ENCODE results near the gene URAD. TPM values are rescaled to one million over a fixed set of nuclear protein-coding genes. Genes with fewer than 3 reads are reported as not detected.

URAD gene
- total RNA-seq, 1 donor = not detected

DNA sequence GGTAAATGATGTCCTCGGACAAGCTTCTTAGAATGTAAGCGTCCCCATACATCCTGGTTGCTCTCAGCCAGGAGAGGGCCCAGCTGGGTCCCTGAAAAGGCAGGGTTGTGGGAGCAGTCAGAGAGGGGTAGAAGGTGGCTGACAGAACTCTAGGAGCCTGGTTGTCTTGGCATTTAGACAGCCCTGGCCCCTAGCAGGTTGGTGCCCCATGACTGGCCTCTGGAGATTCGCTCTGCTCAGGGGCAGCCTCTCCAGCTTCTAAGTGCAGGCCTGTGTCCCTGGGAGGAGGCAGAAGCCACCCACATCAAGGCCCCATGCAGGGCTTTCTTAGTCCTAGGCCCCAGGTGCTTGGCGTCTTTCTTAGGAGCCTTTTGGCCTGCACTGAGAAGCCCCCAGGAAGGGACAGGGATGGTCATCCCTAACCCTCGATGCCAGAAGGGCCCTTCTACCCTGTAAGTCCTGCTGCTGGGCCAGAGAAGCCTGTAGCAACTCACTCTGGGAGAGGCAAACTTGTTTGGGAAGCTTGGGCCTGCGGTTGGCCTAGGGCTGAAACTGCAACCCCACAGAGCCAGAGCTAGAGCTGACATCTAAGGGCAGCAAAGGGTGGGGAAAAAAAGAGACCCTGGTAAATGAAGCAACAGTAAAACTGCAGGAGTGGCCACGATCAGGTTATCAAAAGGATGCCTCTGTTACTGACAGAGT lies 16.6 kb downstream of the URAD start:
- Histone ChIP-seq H3K27ac (ENCODE audit: low read depth, low read length) (no peak overlapping the region), H3K4me1 (ENCODE audit: insufficient read depth, low read length) (no peaks in the 10 kb centered on the region), H3K4me3 (ENCODE audit: insufficient read depth, low read length) (no peak overlapping the region), H3K79me2 (ENCODE audit: insufficient read depth, low read length) (no peaks in the 10 kb centered on the region), H3K9me3 (ENCODE audit: low read depth, low read length) (no peaks in the 10 kb centered on the region), H3K27me3 (ENCODE audit: insufficient read depth, low read length) (peaks cover 98% of the 10 kb centered on the region), H3K36me3 (ENCODE audit: insufficient read depth, low read length) (no peaks in the 10 kb centered on the region), H4K20me1 (ENCODE audit: insufficient read depth, low read length) (no peaks in the 10 kb centered on the region), H3K4me2 (ENCODE audit: insufficient read depth, low read length) (no peak overlapping the region), H2AFZ (ENCODE audit: low read length) (no peak overlapping the region)
- DNase-seq (ENCODE audit: insufficient read length, low spot score, missing footprints) = peak; percentile 65
- TF ChIP-seq, protein P1, sequence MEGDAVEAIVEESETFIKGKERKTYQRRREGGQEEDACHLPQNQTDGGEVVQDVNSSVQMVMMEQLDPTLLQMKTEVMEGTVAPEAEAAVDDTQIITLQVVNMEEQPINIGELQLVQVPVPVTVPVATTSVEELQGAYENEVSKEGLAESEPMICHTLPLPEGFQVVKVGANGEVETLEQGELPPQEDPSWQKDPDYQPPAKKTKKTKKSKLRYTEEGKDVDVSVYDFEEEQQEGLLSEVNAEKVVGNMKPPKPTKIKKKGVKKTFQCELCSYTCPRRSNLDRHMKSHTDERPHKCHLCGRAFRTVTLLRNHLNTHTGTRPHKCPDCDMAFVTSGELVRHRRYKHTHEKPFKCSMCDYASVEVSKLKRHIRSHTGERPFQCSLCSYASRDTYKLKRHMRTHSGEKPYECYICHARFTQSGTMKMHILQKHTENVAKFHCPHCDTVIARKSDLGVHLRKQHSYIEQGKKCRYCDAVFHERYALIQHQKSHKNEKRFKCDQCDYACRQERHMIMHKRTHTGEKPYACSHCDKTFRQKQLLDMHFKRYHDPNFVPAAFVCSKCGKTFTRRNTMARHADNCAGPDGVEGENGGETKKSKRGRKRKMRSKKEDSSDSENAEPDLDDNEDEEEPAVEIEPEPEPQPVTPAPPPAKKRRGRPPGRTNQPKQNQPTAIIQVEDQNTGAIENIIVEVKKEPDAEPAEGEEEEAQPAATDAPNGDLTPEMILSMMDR (IDR thresholded peaks at IDR 0.05; ENCODE audit: extremely low read depth, low read depth, low read length) = no peak

DNA sequence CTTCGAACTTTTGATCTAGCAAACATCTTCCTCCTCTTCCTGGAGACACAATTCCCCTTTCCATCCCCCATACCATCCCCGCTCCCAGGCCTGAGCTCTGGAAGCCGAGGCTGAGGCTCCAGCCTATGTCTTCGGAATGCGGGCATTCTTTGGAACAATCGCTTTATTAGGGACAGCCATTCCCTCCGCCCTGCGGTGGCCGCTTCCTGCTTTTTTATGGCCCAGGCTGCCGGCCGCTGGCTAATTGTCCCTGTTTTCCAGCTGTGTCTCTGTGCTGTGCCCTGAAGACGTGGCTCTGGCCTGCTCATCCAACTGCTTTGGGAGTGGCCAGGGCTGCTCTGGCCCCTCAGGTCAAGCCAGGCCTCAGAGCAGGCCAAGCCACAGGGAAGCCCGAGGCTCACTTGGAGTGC lies 17.3 kb downstream of the URAD start:
- H3K79me2 ChIP-seq (ENCODE audit: insufficient read depth, low read length) = no peaks in the 10 kb centered on the region
- H3K27me3 ChIP-seq (ENCODE audit: insufficient read depth, low read length) = peaks cover 98% of the 10 kb centered on the region
- H3K4me2 ChIP-seq (ENCODE audit: insufficient read depth, low read length) = no peak overlapping the region
- H3K36me3 ChIP-seq (ENCODE audit: insufficient read depth, low read length) = no peaks in the 10 kb centered on the region
- no peak overlapping the region for H3K4me3 ChIP-seq (ENCODE audit: insufficient read depth, low read length)
- no peak overlapping the region for H3K27ac ChIP-seq (ENCODE audit: low read depth, low read length)
- no peaks in the 10 kb centered on the region for H3K4me1 ChIP-seq (ENCODE audit: insufficient read depth, low read length)
- peak; percentile 58 for DNase-seq (ENCODE audit: insufficient read length, low spot score, missing footprints)
- no peaks in the 10 kb centered on the region for H4K20me1 ChIP-seq (ENCODE audit: insufficient read depth, low read length)
- H2AFZ ChIP-seq (ENCODE audit: low read length) = no peak overlapping the region
- TF ChIP-seq, protein P1 (IDR thresholded peaks at IDR 0.05; ENCODE audit: extremely low read depth, low read depth, low read length) = no peak
- no peaks in the 10 kb centered on the region for H3K9me3 ChIP-seq (ENCODE audit: low read depth, low read length)

DNA sequence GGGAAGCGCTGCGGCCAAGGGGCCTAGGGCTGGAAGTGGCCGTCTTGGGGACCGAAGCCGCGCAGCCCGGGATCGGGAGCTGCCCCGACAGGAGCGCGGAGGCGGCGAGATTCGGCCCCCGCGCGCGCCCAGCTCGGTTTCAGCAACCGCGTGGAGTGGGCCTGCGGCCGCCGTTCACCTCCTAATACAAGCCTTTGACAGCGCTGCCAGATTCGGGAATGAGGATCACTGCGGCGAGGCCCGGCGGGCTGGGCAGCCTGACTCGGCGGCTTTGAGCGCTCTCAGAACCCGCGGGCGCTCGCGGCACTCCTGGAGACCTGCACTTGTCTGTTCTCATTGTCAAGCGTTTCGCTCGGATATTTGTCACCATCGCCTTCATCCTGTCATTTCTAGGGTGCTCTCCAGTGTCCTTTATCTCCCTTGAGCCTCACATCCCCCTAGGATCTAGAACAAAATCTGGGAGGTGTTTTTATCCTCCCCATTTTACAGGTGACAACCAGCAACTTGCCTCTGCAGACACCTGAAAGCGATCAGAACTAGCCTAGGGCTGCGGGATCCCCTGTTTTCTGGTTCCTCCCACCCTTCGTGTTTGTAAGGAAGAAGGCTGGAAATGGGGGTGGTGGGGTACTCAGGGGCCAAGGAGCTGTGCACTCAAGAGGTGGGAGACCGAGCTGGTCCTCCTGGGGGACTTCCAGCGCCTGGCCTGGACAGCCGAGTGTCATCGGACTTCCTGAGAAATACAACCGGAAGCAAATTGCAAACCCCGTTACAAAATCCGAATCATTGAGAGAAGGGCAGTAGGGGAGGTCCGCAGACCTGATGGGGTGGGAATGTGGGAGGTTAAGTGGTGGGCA lies 17.9 kb downstream of the URAD start:
- Histone ChIP-seq H3K4me1 (ENCODE audit: insufficient read depth, low read length) (no peaks in the 10 kb centered on the region), H4K20me1 (ENCODE audit: insufficient read depth, low read length) (no peaks in the 10 kb centered on the region), H3K36me3 (ENCODE audit: insufficient read depth, low read length) (no peaks in the 10 kb centered on the region), H3K27ac (ENCODE audit: low read depth, low read length) (no peak overlapping the region), H3K9me3 (ENCODE audit: low read depth, low read length) (no peaks in the 10 kb centered on the region), H2AFZ (ENCODE audit: low read length) (no peak overlapping the region), H3K4me3 (ENCODE audit: insufficient read depth, low read length) (no peak overlapping the region), H3K27me3 (ENCODE audit: insufficient read depth, low read length) (peaks cover 98% of the 10 kb centered on the region), H3K79me2 (ENCODE audit: insufficient read depth, low read length) (no peaks in the 10 kb centered on the region), H3K4me2 (ENCODE audit: insufficient read depth, low read length) (no peak overlapping the region)
- DNase-seq (ENCODE audit: insufficient read length, low spot score, missing footprints) = peak; percentile 77
- TF ChIP-seq, protein P1 (IDR thresholded peaks at IDR 0.05; ENCODE audit: extremely low read depth, low read depth, low read length) = no peak

DNA sequence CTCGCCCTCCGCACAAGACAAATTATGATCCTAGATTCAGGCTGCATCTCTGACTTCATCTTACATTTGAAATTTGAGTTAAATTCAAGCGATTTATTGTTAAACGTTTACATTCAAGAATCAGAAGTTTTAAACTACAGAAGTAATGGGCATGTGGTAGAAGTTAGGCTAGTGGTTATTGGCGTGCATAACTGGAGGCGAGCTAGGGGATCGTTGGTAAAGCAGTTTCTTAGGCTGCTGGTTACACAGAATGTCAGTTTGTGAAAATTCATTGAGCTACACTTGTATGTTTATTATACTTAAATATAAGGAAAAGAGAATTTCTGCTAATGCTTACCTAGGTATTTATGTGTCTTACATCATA lies 18.6 kb downstream of the URAD start:
- H3K4me3 ChIP-seq (ENCODE audit: insufficient read depth, low read length) = no peak overlapping the region
- H3K27me3 ChIP-seq (ENCODE audit: insufficient read depth, low read length) = peaks cover 98% of the 10 kb centered on the region
- H3K9me3 ChIP-seq (ENCODE audit: low read depth, low read length) = no peaks in the 10 kb centered on the region
- peak; percentile 84 for DNase-seq (ENCODE audit: insufficient read length, low spot score, missing footprints)
- no peaks in the 10 kb centered on the region for H3K4me1 ChIP-seq (ENCODE audit: insufficient read depth, low read length)
- H3K4me2 ChIP-seq (ENCODE audit: insufficient read depth, low read length) = no peak overlapping the region
- no peak overlapping the region for H3K27ac ChIP-seq (ENCODE audit: low read depth, low read length)
- H4K20me1 ChIP-seq (ENCODE audit: insufficient read depth, low read length) = no peaks in the 10 kb centered on the region
- no peaks in the 10 kb centered on the region for H3K79me2 ChIP-seq (ENCODE audit: insufficient read depth, low read length)
- TF ChIP-seq, protein P1 (IDR thresholded peaks at IDR 0.05; ENCODE audit: extremely low read depth, low read depth, low read length) = no peak
- H3K36me3 ChIP-seq (ENCODE audit: insufficient read depth, low read length) = no peaks in the 10 kb centered on the region
- H2AFZ ChIP-seq (ENCODE audit: low read length) = no peak overlapping the region
